ENCODE data around the gene RBFOX1. TPM values are rescaled to one million over a fixed set of nuclear protein-coding genes. Genes with fewer than 3 reads are reported as not detected.

RBFOX1 gene
- total and polyA plus RNA-seq, 11 donors = 13.4 to 68.1 (median 48.2) TPM

GRCh38 chr16:7577588-7577987 lies 244.9 kb downstream of the RBFOX1 start:
- TF ChIP-seq CTCF (IDR thresholded peaks at IDR 0.05) = no peak
- Histone ChIP-seq H3K27ac (no peak overlapping the region), H3K36me3 (peaks cover 0 to 4% (median 0%) of the 10 kb centered on the region in 9 donors), H3K4me3 (no peak overlapping the region), H3K4me1 (peaks cover 0 to 8% (median 0%) of the 10 kb centered on the region in 12 donors), H3K27me3 (no peaks in the 10 kb centered on the region), H3K9me3 (no peaks in the 10 kb centered on the region)
- DNase-seq (no peak), ATAC-seq (no peak)
- 67 to 83% (median 75%) methylated on average over 2 of the region's 2 CpGs for WGBS, 4 donors
- intact Hi-C loops (cut with DNase I) = no loop called here

GRCh38 chr16:7579454-7579853 lies 246.8 kb downstream of the RBFOX1 start:
- Histone ChIP-seq H3K4me3 (no peak overlapping the region), H3K27ac (no peak overlapping the region), H3K9me3 (no peaks in the 10 kb centered on the region), H3K4me1 (peaks cover 0 to 8% (median 0%) of the 10 kb centered on the region in 12 donors), H3K27me3 (no peaks in the 10 kb centered on the region), H3K36me3 (peaks cover 0 to 4% (median 0%) of the 10 kb centered on the region in 9 donors)
- TF ChIP-seq CTCF (IDR thresholded peaks at IDR 0.05) (no peak), POLR2A (IDR thresholded peaks at IDR 0.05) (no peak)
- no peak for DNase-seq
- 87 to 92% (median 89%) methylated on average over 8 of the region's 8 CpGs for WGBS, 4 donors
- ATAC-seq = no peak
- intact Hi-C loops (cut with DNase I) = no loop called here

- TF ChIP-seq CTCF (IDR thresholded peaks at IDR 0.05) = no peak
- TF ChIP-seq POLR2A (IDR thresholded peaks at IDR 0.05) = no peak
- intact Hi-C loops (cut with DNase I) = no loop called here
- DNase-seq (no peak), ATAC-seq (no peak)
- peaks cover 0 to 8% (median 0%) of the 10 kb centered on the region in 12 donors for H3K4me1 ChIP-seq
- 76 to 85% (median 81%) methylated on average over 6 of the region's 6 CpGs for WGBS, 4 donors
- no peaks in the 10 kb centered on the region for H3K27me3 ChIP-seq
- H3K36me3 ChIP-seq = peaks cover 0 to 4% (median 0%) of the 10 kb centered on the region in 9 donors
- H3K9me3 ChIP-seq = no peaks in the 10 kb centered on the region
- H3K4me3 ChIP-seq = no peak overlapping the region
- no peak overlapping the region for H3K27ac ChIP-seq
These were observed 248.5 kb downstream of the RBFOX1 start for GRCh38 chr16:7581175-7581574.

GRCh38 chr16:7583396-7583795 lies 250.8 kb downstream of the RBFOX1 start:
- H3K36me3 ChIP-seq = peaks cover 0 to 4% (median 0%) of the 10 kb centered on the region in 9 donors
- H3K4me3 ChIP-seq = no peak overlapping the region
- no peak overlapping the region for H3K27ac ChIP-seq
- no peaks in the 10 kb centered on the region for H3K4me1 ChIP-seq
- H3K27me3 ChIP-seq = no peaks in the 10 kb centered on the region
- DNase-seq (no peak), ATAC-seq (no peak)
- H3K9me3 ChIP-seq = no peaks in the 10 kb centered on the region
- intact Hi-C loops (cut with DNase I) = no loop called here
- WGBS, 4 donors = 78 to 83% (median 79%) methylated on average over 4 of the region's 4 CpGs
- TF ChIP-seq CTCF (IDR thresholded peaks at IDR 0.05) (no peak), POLR2A (IDR thresholded peaks at IDR 0.05) (no peak)

Measured in heart left ventricle (tissue), 16 donors.